Fibroblast of lung (primary cell): ENCODE data around the gene TMEM8B.

Experiments
- EZH2 ChIP-seq: IDR thresholded peaks from 2 replicates; pipeline ENCODE4 v1.5.1; 2012; ENCODE audit warnings: low read length, control low read depth, mild to moderate bottlenecking; ENCODE audit errors: missing control alignments
- TF ChIP-seq, protein P1 (sequence below), 2 donors: IDR thresholded peaks in 1 of 2; conservative IDR thresholded peaks in 1 of 2; 1 replicate in 1 of 2; 2 replicates in 1 of 2; pipeline ENCODE4 v1.5.1; 2011 to 2012; ENCODE audit warnings: low read length in 2 of 2, control low read depth in 1 of 2, inconsistent platforms in 1 of 2, low read depth in 1 of 2, mild to moderate bottlenecking in 1 of 2

DNA sequence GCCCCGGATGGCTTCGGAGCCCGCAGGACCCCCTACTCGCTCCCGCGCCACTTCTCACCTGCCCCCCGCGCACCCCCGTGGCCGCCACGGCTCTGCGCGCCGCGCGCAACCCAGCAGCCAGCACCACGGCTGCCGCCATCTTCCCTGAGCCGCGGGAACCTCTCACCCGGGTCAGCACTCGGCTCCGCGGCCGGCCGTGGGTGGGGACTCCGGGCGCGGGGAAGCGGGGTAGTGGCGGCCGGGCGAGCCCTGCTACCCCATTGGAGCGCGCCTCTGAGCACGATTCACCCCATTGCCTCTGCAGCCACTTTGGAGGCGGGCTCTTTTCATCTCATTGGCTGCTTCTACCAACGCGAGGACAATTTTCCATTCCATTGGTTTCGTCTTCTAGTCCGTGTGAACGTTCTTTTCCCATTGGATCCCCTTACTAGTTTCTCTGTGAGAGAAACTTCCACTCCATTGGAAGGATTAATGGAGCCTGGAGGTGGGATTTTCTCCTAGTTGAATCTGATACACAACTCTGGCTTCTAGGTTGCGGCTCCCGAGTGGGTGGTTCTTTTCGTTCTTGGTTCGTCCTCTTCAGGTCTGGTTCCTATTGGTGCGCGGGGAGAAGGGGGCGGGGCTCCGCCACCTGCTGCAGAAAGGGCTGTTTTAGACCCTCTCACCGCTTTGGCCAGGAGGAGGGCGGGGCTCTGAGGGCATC, 14.0 kb upstream of the TMEM8B start, which contains the start of gene HINT2:
- no peak for TF ChIP-seq EZH2
- TF ChIP-seq, protein P1, sequence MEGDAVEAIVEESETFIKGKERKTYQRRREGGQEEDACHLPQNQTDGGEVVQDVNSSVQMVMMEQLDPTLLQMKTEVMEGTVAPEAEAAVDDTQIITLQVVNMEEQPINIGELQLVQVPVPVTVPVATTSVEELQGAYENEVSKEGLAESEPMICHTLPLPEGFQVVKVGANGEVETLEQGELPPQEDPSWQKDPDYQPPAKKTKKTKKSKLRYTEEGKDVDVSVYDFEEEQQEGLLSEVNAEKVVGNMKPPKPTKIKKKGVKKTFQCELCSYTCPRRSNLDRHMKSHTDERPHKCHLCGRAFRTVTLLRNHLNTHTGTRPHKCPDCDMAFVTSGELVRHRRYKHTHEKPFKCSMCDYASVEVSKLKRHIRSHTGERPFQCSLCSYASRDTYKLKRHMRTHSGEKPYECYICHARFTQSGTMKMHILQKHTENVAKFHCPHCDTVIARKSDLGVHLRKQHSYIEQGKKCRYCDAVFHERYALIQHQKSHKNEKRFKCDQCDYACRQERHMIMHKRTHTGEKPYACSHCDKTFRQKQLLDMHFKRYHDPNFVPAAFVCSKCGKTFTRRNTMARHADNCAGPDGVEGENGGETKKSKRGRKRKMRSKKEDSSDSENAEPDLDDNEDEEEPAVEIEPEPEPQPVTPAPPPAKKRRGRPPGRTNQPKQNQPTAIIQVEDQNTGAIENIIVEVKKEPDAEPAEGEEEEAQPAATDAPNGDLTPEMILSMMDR (conservative IDR thresholded peaks at IDR 0.05 in 1 of 2, IDR thresholded peaks at IDR 0.05 in 1 of 2; ENCODE audit: low read depth in 1 of 2, low read length in 2 of 2): no peak
